Spleen (tissue), 11 donors: ENCODE data around the gene ERC2. TPM values are rescaled to one million over a fixed set of nuclear protein-coding genes. Genes with fewer than 3 reads are reported as not detected.

Experiments used
- DNase-seq: peaks from one replicate; pipeline ENCODE4 v3.0.0-alpha.2; 2020
- H3K27ac ChIP-seq, 8 donors: fragments of 200-600 bp; sonication (generic) in 7 of 8; 1 replicate in 4 of 8; 2 replicates in 4 of 8; pipeline versions ENCODE4 v1.5.0 to v1.8.0; 2016 to 2021; ENCODE audit warnings: inconsistent platforms in 4 of 8, mild to moderate bottlenecking in 4 of 8, moderate library complexity in 1 of 8
- H3K27me3 ChIP-seq, 7 donors: fragments of 200-600 bp; sonication (generic) in 6 of 7; replicated peaks in 1 of 7; 1 replicate in 4 of 7; 2 replicates in 3 of 7; pipeline versions ENCODE4 v1.5.0 to v1.8.0; 2016 to 2021; ENCODE audit warnings: inconsistent platforms in 3 of 7, mild to moderate bottlenecking in 1 of 7
- H3K36me3 ChIP-seq, 6 donors: fragments of 200-600 bp; sonication (generic) in 5 of 6; 1 replicate in 4 of 6; 2 replicates in 2 of 6; pipeline versions ENCODE4 v1.5.0 to v1.8.0; 2016 to 2021; ENCODE audit warnings: inconsistent platforms in 2 of 6
- H3K4me1 ChIP-seq, 6 donors: fragments of 200-600 bp; sonication (generic) in 5 of 6; 1 replicate in 3 of 6; 2 replicates in 3 of 6; pipeline versions ENCODE4 v1.5.0 to v1.8.0; 2016 to 2021; ENCODE audit warnings: inconsistent platforms in 3 of 6
- H3K4me3 ChIP-seq, 8 donors: fragments of 200-600 bp; sonication (generic) in 7 of 8; 1 replicate in 4 of 8; 2 replicates in 4 of 8; pipeline versions ENCODE4 v1.5.0 to v1.8.0; 2016 to 2021; ENCODE audit warnings: inconsistent platforms in 4 of 8, mild to moderate bottlenecking in 4 of 8, moderate library complexity in 2 of 8
- H3K9me3 ChIP-seq, 8 donors: fragments of 200-600 bp; sonication (generic) in 7 of 8; 1 replicate in 4 of 8; 2 replicates in 4 of 8; pipeline versions ENCODE4 v1.5.0 to v1.8.0; 2016 to 2021; ENCODE audit warnings: inconsistent platforms in 4 of 8
- POLR2A ChIP-seq, 3 donors: fragments of 450-650 bp; IDR thresholded peaks; one replicate each; pipeline ENCODE4 v1.5.1; 2017; ENCODE audit warnings: antibody characterized with exemption in 3 of 3, mild to moderate bottlenecking in 1 of 3
- POLR2AphosphoS5 ChIP-seq, 3 donors: sonication (generic); formaldehyde crosslinking; IDR thresholded peaks; one replicate each; pipeline ENCODE4 v1.5.1; 2017; ENCODE audit warnings: antibody characterized with exemption in 3 of 3
- WGBS, 5 donors: extraction: QIAGEN DNeasy Blood & Tissue Kit in 3 of 5; methylation state at CpG; one replicate each; pipeline versions ENCODE4 v1.1.5 to v1.1.7; 2013 to 2018; 5-methylcytosine and 5-hydroxymethylcytosine counted together
- intact Hi-C: fragments of 100-400 bp; cut with DNase I; formaldehyde crosslinking; loops from one replicate; pipeline ENCODE4 v1.15.0; 2023; ENCODE audit warnings: low total_unique reads
- polyA plus RNA-seq, 3 donors: library from polyadenylated mRNA; stranded (reverse); fragments of 200-250 nt; gene quantifications; one replicate each; pipeline ENCODE4 v1.2.1, GENCODE V29; 2013
- total RNA-seq, 7 donors: library from RNA; depleted of rRNA in 3 of 7; stranded (reverse); fragments of >200 nt in 3 of 7; fragmentation: NEBNext Ultra II Directional in 4 of 7; extraction: Animal tissue kit (Norgen Biotek cat#: 25700) in 4 of 7; gene quantifications; one replicate each; pipeline versions ENCODE4 v1.1.0 to v1.2.1, GENCODE V29; 2016 to 2021
- TF ChIP-seq, protein P1 (sequence below), 11 experiments: fragments of 200-600 bp in 7 of 11; fragments of 450-650 bp in 4 of 11; sonication (generic) in 4 of 11; IDR thresholded peaks in 8 of 11; conservative IDR thresholded peaks in 3 of 11; 1 replicate in 7 of 11; 2 replicates in 4 of 11; pipeline versions ENCODE4 v1.4.0 to v1.8.0; 2016 to 2021; ENCODE audit warnings: antibody characterized with exemption in 11 of 11, inconsistent platforms in 4 of 11, mild to moderate bottlenecking in 1 of 11
- donor health status: healthy with polysubstance abuse.
- donor health status: DM: no; HTN: no; CAD: no; lungs with moderate emphysema.
- donor health status: DM: no; HTN: no; CAD: no.
- donor health status: Bipolar disorder and iron deficiency.
- donor health status: healthy.
- donor health status: DM: no; HTN: no; CAD: no.
- donor health status: DM: yes; HTN: yes; CAD: no.

Gene ERC2
- total and polyA plus RNA-seq, 10 donors, result 0.04 to 4.9 (median 0.39) TPM

- H3K9me3 ChIP-seq, result no peaks in the 10 kb centered on the region
- intact Hi-C loops, result loop anchor here (5.0 kb wide), 1 partner anchor 410 kb away; the partner anchor contains the start of gene WNT5A
- H3K27me3 ChIP-seq, result no peaks in the 10 kb centered on the region
- H3K4me3 ChIP-seq, result no peak overlapping the region
- no peak for DNase-seq
- WGBS, 5 donors, result 44 to 64% (median 56%) methylated on average over 4 of the region's 4 CpGs
- TF ChIP-seq, protein P1, sequence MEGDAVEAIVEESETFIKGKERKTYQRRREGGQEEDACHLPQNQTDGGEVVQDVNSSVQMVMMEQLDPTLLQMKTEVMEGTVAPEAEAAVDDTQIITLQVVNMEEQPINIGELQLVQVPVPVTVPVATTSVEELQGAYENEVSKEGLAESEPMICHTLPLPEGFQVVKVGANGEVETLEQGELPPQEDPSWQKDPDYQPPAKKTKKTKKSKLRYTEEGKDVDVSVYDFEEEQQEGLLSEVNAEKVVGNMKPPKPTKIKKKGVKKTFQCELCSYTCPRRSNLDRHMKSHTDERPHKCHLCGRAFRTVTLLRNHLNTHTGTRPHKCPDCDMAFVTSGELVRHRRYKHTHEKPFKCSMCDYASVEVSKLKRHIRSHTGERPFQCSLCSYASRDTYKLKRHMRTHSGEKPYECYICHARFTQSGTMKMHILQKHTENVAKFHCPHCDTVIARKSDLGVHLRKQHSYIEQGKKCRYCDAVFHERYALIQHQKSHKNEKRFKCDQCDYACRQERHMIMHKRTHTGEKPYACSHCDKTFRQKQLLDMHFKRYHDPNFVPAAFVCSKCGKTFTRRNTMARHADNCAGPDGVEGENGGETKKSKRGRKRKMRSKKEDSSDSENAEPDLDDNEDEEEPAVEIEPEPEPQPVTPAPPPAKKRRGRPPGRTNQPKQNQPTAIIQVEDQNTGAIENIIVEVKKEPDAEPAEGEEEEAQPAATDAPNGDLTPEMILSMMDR (IDR thresholded peaks at IDR 0.05 in 8 of 11, conservative IDR thresholded peaks at IDR 0.05 in 3 of 11), result peak in 6 of 11 experiments; percentile 25 to 40 (median 31)
- no peak for TF ChIP-seq POLR2A (IDR thresholded peaks at IDR 0.05)
- no peak for TF ChIP-seq POLR2AphosphoS5 (IDR thresholded peaks at IDR 0.05)
- peak overlapping the region in 3 of 8 donors; percentile 22 to 37 (median 29) for H3K27ac ChIP-seq
- peaks cover 0 to 7% (median 0%) of the 10 kb centered on the region in 6 donors for H3K4me1 ChIP-seq
- H3K36me3 ChIP-seq, result no peaks in the 10 kb centered on the region
Measured at GRCh38 chr3:55897573-55898224, 570.6 kb downstream of the ERC2 start.

- Histone ChIP-seq H3K4me3 (no peak overlapping the region), H3K36me3 (no peaks in the 10 kb centered on the region), H3K27me3 (no peaks in the 10 kb centered on the region), H3K4me1 (peaks cover 0 to 7% (median 0%) of the 10 kb centered on the region in 6 donors), H3K27ac (no peak overlapping the region), H3K9me3 (no peaks in the 10 kb centered on the region)
- no peak for DNase-seq
- WGBS, 5 donors, result 69 to 98% (median 92%) methylated on average over 5 of the region's 5 CpGs
- intact Hi-C loops, result loop anchor here (5.0 kb wide), 1 partner anchor 409 kb away; the partner anchor contains the start of gene WNT5A
- TF ChIP-seq POLR2A (IDR thresholded peaks at IDR 0.05), result no peak
- TF ChIP-seq, protein P1 (IDR thresholded peaks at IDR 0.05 in 8 of 11, conservative IDR thresholded peaks at IDR 0.05 in 3 of 11), result no peak
- no peak for TF ChIP-seq POLR2AphosphoS5 (IDR thresholded peaks at IDR 0.05)
Measured at GRCh38 chr3:55895897-55896566, 572.2 kb downstream of the ERC2 start.

DNA sequence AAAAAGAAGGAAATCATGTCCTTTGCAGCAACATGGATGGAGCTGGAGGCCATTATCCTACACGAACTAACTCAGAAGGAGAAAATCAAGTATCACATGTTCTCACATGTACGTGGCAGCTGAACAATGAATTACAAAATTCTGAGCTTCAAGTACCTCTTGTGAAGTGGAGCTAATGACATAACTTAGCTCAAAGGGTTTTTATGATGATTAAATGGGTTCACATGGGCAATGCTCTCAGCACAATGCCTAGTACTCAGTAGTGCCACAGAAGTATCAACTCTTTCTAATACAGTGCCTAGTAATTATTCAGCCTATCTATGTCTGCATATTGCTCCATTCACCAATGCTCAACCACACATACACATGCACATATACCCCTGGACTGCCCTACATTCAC is 573.7 kb downstream of the ERC2 start:
- Histone ChIP-seq H3K4me3 (no peak overlapping the region), H3K4me1 (peaks cover 0 to 14% (median 0%) of the 10 kb centered on the region in 6 donors), H3K27me3 (no peaks in the 10 kb centered on the region), H3K9me3 (no peaks in the 10 kb centered on the region), H3K36me3 (no peaks in the 10 kb centered on the region), H3K27ac (no peak overlapping the region)
- intact Hi-C loops, result loop anchor here (5.0 kb wide), 1 partner anchor 407 kb away; the partner anchor contains the start of gene WNT5A
- 75 to 96% (median 89%) methylated on average over 2 of the region's 2 CpGs for WGBS, 5 donors
- DNase-seq, result no peak
- TF ChIP-seq POLR2AphosphoS5 (IDR thresholded peaks at IDR 0.05), result no peak
- TF ChIP-seq, protein P1 (IDR thresholded peaks at IDR 0.05 in 8 of 11, conservative IDR thresholded peaks at IDR 0.05 in 3 of 11), result no peak
- no peak for TF ChIP-seq POLR2A (IDR thresholded peaks at IDR 0.05)
